Cardiac muscle cell (in vitro differentiated cells and primary cell): ENCODE results near the gene TMEM135. TPM values are rescaled to one million over a fixed set of nuclear protein-coding genes. Genes with fewer than 3 reads are reported as not detected.

Experiments
- DNase-seq, 2 donors: peaks; one replicate each; pipeline versions ENCODE4 v3.0.0 to v3.0.0-alpha.2; 2010 to 2017; ENCODE audit warnings: low read depth in 1 of 2, low spot score in 1 of 2
- H3K27ac ChIP-seq: fragments of 200-600 bp; sonication (generic); 2 replicates; pipeline ENCODE4 v1.5.1; 2016
- H3K27me3 ChIP-seq: fragments of 200-600 bp; sonication (generic); 2 replicates; pipeline ENCODE4 v1.6.0; 2016; ENCODE audit warnings: control low read depth
- H3K36me3 ChIP-seq: fragments of 200-600 bp; sonication (generic); 2 replicates; pipeline ENCODE4 v1.5.1; 2016; ENCODE audit warnings: control low read depth
- H3K4me1 ChIP-seq: fragments of 200-600 bp; sonication (generic); 2 replicates; pipeline ENCODE4 v1.8.1; 2017; ENCODE audit warnings: low read depth, mild to moderate bottlenecking, mixed run types
- H3K4me3 ChIP-seq: fragments of 200-600 bp; sonication (generic); 2 replicates; pipeline ENCODE4 v1.5.1; 2016; ENCODE audit warnings: mild to moderate bottlenecking
- H3K9me3 ChIP-seq: fragments of 200-600 bp; sonication (generic); 2 replicates; pipeline ENCODE4 v1.5.1; 2017; ENCODE audit warnings: low read depth, mild to moderate bottlenecking, control low read depth
- polyA plus RNA-seq: library from polyadenylated mRNA; unstranded; fragments of >200 nt; fragmentation: Nextera tagmentation; extraction: Ambion mirVana; gene quantifications from 2 replicates; pipeline ENCODE4 v1.2.1, GENCODE V29; 2016
- total RNA-seq: library from RNA; depleted of rRNA; stranded (reverse); fragments of >200 nt; gene quantifications from 2 replicates; pipeline ENCODE4 v1.2.3, GENCODE V29; 2016
- TF ChIP-seq, protein P1 (sequence below): IDR thresholded peaks from 2 replicates; pipeline ENCODE4 v1.5.1; 2012; ENCODE audit warnings: low read depth, mild to moderate bottlenecking, low read length

The TMEM135 gene
- total and polyA plus RNA-seq, 2 experiments from 2014 or later = 25.2 to 28.8 TPM

DNA sequence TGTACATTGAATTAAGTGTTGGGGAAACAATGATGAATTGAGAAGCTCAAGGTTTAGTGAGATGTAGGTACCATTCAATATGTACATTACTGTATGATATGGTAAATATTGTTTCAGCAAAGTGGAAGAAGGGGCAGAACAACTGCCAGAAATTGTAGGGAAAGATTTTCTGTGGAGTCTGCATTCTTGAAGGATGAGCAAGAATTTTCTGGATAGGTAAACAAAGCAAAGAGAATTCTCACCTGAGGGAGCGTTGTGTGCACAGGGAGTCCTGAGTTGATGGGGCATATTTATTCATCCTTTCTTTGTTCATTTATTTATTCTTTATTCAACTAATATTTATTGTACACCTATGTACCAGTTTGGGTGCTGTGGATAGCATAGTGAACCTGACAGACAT, 83.2 kb downstream of the TMEM135 start:
- H3K4me3 ChIP-seq = no peak overlapping the region
- H3K9me3 ChIP-seq = no peaks in the 10 kb centered on the region
- no peaks in the 10 kb centered on the region for H3K36me3 ChIP-seq
- TF ChIP-seq, protein P1, sequence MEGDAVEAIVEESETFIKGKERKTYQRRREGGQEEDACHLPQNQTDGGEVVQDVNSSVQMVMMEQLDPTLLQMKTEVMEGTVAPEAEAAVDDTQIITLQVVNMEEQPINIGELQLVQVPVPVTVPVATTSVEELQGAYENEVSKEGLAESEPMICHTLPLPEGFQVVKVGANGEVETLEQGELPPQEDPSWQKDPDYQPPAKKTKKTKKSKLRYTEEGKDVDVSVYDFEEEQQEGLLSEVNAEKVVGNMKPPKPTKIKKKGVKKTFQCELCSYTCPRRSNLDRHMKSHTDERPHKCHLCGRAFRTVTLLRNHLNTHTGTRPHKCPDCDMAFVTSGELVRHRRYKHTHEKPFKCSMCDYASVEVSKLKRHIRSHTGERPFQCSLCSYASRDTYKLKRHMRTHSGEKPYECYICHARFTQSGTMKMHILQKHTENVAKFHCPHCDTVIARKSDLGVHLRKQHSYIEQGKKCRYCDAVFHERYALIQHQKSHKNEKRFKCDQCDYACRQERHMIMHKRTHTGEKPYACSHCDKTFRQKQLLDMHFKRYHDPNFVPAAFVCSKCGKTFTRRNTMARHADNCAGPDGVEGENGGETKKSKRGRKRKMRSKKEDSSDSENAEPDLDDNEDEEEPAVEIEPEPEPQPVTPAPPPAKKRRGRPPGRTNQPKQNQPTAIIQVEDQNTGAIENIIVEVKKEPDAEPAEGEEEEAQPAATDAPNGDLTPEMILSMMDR = no peak
- H3K27ac ChIP-seq = no peak overlapping the region
- no peaks in the 10 kb centered on the region for H3K4me1 ChIP-seq
- H3K27me3 ChIP-seq = no peaks in the 10 kb centered on the region
- no peak for DNase-seq

DNA sequence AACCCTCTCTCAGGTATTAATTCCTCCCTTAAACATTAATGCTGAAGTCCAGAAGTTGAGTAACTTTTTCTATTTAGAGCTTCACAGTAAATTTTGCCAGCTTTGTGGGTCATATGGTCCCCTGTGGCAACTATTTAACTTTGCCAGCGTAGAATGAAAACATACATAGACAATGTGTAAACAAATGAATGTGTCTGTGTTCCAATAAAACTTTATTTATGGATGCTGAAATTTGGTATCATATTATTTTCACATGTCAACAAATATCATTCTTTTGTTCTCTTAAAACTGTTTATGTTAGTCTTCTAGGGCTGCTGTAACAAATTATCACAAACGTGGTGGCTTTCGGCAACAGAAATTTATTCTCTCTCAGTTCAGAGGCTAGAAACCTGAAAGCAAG, 85.1 kb downstream of the TMEM135 start:
- no peaks in the 10 kb centered on the region for H3K27me3 ChIP-seq
- TF ChIP-seq, protein P1 = no peak
- peaks cover 5% of the 10 kb centered on the region for H3K4me1 ChIP-seq
- H3K4me3 ChIP-seq = no peak overlapping the region
- no peaks in the 10 kb centered on the region for H3K36me3 ChIP-seq
- H3K9me3 ChIP-seq = no peaks in the 10 kb centered on the region
- no peak for DNase-seq
- no peak overlapping the region for H3K27ac ChIP-seq

DNA sequence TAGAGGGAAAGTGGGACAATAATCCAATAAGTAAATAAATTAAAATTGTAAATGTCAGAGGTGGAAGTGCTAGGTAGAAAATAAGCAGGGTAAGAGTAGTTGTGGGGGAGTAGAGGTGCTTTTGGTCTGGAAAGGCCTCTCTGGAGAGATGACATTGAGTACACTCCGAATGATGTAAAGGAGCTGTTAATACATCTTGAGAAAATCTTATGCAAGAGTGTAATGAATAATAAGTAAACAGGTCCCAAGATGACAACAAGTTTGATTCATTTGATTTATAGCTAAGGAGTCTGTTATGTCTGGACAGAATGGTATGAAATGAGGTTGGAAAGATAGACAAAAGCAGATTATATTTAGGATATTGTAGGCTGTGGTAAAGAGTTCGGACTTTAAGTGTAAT, 87.5 kb downstream of the TMEM135 start:
- DNase-seq = no peak
- Histone ChIP-seq H3K4me3 (no peak overlapping the region), H3K9me3 (no peaks in the 10 kb centered on the region), H3K4me1 (peaks cover 5% of the 10 kb centered on the region), H3K36me3 (no peaks in the 10 kb centered on the region), H3K27ac (no peak overlapping the region), H3K27me3 (no peaks in the 10 kb centered on the region)
- TF ChIP-seq, protein P1 = no peak

DNA sequence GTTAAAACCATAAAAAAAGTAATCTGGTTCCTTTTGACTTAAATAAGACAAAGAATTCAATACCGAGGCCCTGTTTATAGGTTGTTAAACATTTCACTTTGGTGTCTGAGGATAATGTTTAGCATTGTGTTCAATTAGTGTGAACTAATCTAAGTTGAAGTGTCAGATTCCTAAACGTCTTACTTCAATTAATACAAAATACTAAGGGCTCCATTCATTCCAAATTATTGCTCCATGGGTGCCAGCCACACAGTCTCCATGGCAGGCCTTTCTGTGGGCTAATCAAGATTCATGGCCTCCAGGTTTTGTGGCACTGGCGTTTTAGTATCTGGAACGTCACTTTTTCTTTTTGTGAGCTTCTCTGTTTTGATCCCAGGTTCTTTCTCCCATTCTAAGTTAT, 89.4 kb downstream of the TMEM135 start:
- no peaks in the 10 kb centered on the region for H3K36me3 ChIP-seq
- H3K27ac ChIP-seq = no peak overlapping the region
- H3K9me3 ChIP-seq = no peaks in the 10 kb centered on the region
- no peak for DNase-seq
- no peaks in the 10 kb centered on the region for H3K27me3 ChIP-seq
- peaks cover 5% of the 10 kb centered on the region for H3K4me1 ChIP-seq
- TF ChIP-seq, protein P1 = no peak
- H3K4me3 ChIP-seq = no peak overlapping the region

DNA sequence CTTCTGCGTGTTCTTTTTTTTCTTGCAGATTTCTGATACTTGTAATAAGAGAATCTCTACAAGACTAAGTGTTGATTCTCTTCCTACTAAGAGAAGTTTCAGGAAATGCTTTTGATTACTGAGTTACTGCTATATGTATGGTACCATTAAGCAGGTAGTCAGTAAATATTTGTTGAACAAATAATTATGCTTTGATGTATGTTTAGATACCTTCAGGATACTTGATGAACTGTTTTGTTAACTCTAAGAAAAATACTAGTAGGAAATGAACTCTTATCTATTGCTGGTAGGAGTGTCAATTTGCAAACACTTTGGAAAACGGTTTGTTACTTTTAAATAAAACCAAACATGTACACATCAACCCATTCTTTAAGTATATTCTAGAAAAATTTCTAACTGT, 90.6 kb downstream of the TMEM135 start:
- no peaks in the 10 kb centered on the region for H3K27me3 ChIP-seq
- H3K36me3 ChIP-seq = no peaks in the 10 kb centered on the region
- no peak overlapping the region for H3K4me3 ChIP-seq
- no peaks in the 10 kb centered on the region for H3K9me3 ChIP-seq
- no peak for DNase-seq
- peaks cover 5% of the 10 kb centered on the region for H3K4me1 ChIP-seq
- TF ChIP-seq, protein P1 = no peak
- H3K27ac ChIP-seq = no peak overlapping the region
